NCI-H345 treated with DMSO at 0.1 percent for 48 hours (cell line): Measurements from ENCODE around the gene MYO5C.
"Not testable (repeated sequence)": the region's sequence is repeated elsewhere in the genome, so short reads cannot be mapped to it uniquely, and the experiment has no call there.

ENCODE experiments used
- DNase-seq: peaks from one replicate; lab custom pipeline; 2025; ENCODE audit not compliant: unreplicated experiment; lab: John Stamatoyannopoulos, UW

The MYO5C gene

GRCh38 chr15:52251144-52251860, 44.3 kb downstream of the MYO5C start:
- DNase-seq: no peak

GRCh38 chr15:52247461-52247860, 48.1 kb downstream of the MYO5C start:
- no peak for DNase-seq

- no peak for DNase-seq
Measured at GRCh38 chr15:52246686-52247431, 48.7 kb downstream of the MYO5C start.

- DNase-seq: no peak
Measured at GRCh38 chr15:52243697-52244555, 51.7 kb downstream of the MYO5C start.

GRCh38 chr15:52243286-52243685, 52.3 kb downstream of the MYO5C start:
- DNase-seq: no peak

- no peak for DNase-seq
Measured at GRCh38 chr15:52241489-52241888, 54.1 kb downstream of the MYO5C start.

GRCh38 chr15:52240166-52240565, 55.4 kb downstream of the MYO5C start:
- no peak for DNase-seq

GRCh38 chr15:52238989-52239525, 56.5 kb downstream of the MYO5C start:
- DNase-seq: not testable (repeated sequence)

GRCh38 chr15:52238149-52238548, 57.5 kb downstream of the MYO5C start:
- DNase-seq: no peak

- no peak for DNase-seq
Measured at GRCh38 chr15:52236013-52236412, 59.6 kb downstream of the MYO5C start.

- DNase-seq: no peak
Measured at GRCh38 chr15:52234596-52235541, 60.7 kb downstream of the MYO5C start.

GRCh38 chr15:52233405-52233804, 62.2 kb downstream of the MYO5C start:
- DNase-seq: no peak

GRCh38 chr15:52232327-52232726, 63.3 kb downstream of the MYO5C start:
- no peak for DNase-seq

- DNase-seq: no peak
Measured at GRCh38 chr15:52230073-52230472, 65.5 kb downstream of the MYO5C start.

- no peak for DNase-seq
Measured at GRCh38 chr15:52228921-52229320, 66.7 kb downstream of the MYO5C start.

GRCh38 chr15:52227456-52227855, 68.1 kb downstream of the MYO5C start:
- DNase-seq: peak; percentile 21

GRCh38 chr15:52225230-52225629, 70.4 kb downstream of the MYO5C start:
- DNase-seq: no peak

GRCh38 chr15:52224211-52224610, 71.4 kb downstream of the MYO5C start:
- DNase-seq: no peak

- no peak for DNase-seq
Measured at GRCh38 chr15:52221730-52222129, 73.9 kb downstream of the MYO5C start.
